ENCODE measurements around the gene HYAL4. TPM values are rescaled to one million over a fixed set of nuclear protein-coding genes. Genes with fewer than 3 reads are reported as not detected.
"Not testable (repeated sequence)": the region's sequence is repeated elsewhere in the genome, so short reads cannot be mapped to it uniquely, and the experiment has no call there.

HYAL4 gene
- total RNA-seq, 2 experiments from 2014 or later = not detected

GRCh38 chr7:123849855-123850254 is 4.9 kb downstream of the HYAL4 start:
- Mint-ChIP-seq H3K27me3 (ENCODE audit: low read depth) (peaks cover 2% of the 10 kb centered on the region), H3K4me3 (no peak overlapping the region), H3K4me1 (ENCODE audit: low read depth) (no peaks in the 10 kb centered on the region), H3K9me3 (ENCODE audit: insufficient read depth) (no peaks in the 10 kb centered on the region), H3K27ac (no peak overlapping the region), H3K36me3 (ENCODE audit: low read depth) (no peaks in the 10 kb centered on the region)
- no peak for DNase-seq
- ChIA-PET POLR2A (no interaction called here), CTCF (no interaction called here)
- ATAC-seq = no peak

DNA sequence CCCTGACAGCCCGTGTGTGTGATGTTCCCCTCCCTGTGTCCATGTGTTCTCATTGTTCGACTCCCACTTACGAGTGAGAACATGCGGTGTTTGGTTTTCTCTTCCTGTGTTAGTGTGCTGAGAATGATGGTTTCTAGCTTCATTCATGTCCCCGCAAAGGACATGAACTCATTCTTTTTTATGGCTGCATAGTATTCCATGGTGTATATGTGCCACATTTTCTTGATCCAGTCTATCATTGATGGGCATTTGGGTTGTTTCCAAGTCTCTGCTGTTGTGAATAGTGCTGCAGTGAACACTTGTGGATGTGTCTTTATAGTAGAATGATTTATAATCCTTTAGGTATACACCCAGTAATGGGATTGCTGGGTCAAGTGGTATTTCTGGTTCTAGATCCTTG is 6.4 kb downstream of the HYAL4 start:
- H3K4me1 Mint-ChIP-seq (ENCODE audit: low read depth); H3K36me3 Mint-ChIP-seq (ENCODE audit: low read depth); ATAC-seq; H3K27ac Mint-ChIP-seq; H3K9me3 Mint-ChIP-seq (ENCODE audit: insufficient read depth); CTCF ChIA-PET; H3K27me3 Mint-ChIP-seq (ENCODE audit: low read depth); POLR2A ChIA-PET; DNase-seq; H3K4me3 Mint-ChIP-seq: not testable (repeated sequence)

GRCh38 chr7:123854291-123854690 is 9.3 kb downstream of the HYAL4 start:
- ATAC-seq; H3K27me3 Mint-ChIP-seq (ENCODE audit: low read depth); H3K36me3 Mint-ChIP-seq (ENCODE audit: low read depth); H3K4me1 Mint-ChIP-seq (ENCODE audit: low read depth); H3K4me3 Mint-ChIP-seq; POLR2A ChIA-PET; H3K27ac Mint-ChIP-seq; H3K9me3 Mint-ChIP-seq (ENCODE audit: insufficient read depth); CTCF ChIA-PET; DNase-seq: not testable (repeated sequence)

DNA sequence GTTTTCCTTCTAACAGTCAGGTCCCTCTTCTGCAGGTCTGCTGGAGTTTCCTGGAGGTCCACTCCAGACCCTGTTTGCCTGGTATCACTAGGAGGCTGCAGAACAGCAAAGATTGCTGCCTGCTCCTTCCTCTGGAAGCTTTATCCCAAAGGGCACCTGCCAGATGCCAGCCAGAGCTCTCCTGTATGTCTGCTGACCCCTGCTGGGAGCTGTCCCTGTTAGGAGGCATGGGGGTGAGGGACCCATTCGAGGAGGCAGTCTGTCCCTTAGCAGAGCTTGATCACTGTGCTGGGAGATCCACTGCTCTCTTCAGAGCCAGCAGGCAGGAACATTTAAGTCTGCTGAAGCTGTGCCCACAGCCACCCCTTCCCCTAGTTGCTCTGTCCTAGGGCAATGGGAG is 11.5 kb downstream of the HYAL4 start:
- H3K9me3 Mint-ChIP-seq (ENCODE audit: insufficient read depth); DNase-seq; CTCF ChIA-PET; ATAC-seq; POLR2A ChIA-PET; H3K27me3 Mint-ChIP-seq (ENCODE audit: low read depth); H3K4me1 Mint-ChIP-seq (ENCODE audit: low read depth); H3K36me3 Mint-ChIP-seq (ENCODE audit: low read depth); H3K27ac Mint-ChIP-seq; H3K4me3 Mint-ChIP-seq: not testable (repeated sequence)

DNA sequence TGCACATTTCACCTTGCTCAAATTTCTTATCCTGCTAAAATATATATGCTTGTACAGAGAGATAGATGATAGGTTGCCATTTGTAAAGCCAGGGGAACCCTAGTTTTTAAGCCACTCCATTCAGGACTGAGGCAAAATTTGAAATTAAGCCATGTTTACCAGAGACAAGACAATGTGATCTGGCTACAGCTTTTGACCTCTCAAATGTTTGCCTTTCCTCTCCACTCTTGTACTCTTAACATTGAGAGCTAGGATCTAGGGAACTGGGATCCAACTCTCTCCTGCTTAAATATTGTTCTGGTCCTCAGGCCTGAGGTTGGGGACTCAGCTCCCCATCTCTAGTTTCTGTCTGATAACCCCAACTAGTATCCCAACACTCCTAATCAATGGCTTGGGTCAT is 15.9 kb downstream of the HYAL4 start:
- ATAC-seq (no peak), DNase-seq (no peak)
- POLR2A ChIA-PET = no interaction called here
- H3K36me3 Mint-ChIP-seq (ENCODE audit: low read depth) = no peaks in the 10 kb centered on the region
- no peak overlapping the region for H3K4me3 Mint-ChIP-seq
- no peak overlapping the region for H3K27ac Mint-ChIP-seq
- peaks cover 2% of the 10 kb centered on the region for H3K27me3 Mint-ChIP-seq (ENCODE audit: low read depth)
- no peaks in the 10 kb centered on the region for H3K4me1 Mint-ChIP-seq (ENCODE audit: low read depth)
- H3K9me3 Mint-ChIP-seq (ENCODE audit: insufficient read depth) = no peaks in the 10 kb centered on the region
- CTCF ChIA-PET = no interaction called here

DNA sequence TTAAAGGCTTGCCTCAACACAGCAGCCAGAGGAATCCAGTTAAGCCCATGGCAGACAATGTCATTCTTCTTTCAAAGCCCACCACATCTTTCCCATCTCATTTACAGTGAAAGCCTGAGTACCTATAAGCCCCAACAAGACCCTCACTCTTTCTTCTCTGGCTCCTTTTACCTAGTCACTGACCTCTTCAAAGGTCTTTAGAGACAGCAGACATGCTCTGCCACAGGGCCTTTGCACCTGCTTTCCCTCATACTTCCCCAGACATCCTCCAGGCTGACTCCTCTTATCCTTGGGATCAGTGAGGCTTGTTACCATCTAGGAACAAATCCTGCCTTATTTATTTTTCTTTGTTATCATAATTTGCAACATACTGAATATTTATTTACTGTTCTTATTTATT is 17.8 kb downstream of the HYAL4 start:
- Mint-ChIP-seq H3K4me1 (ENCODE audit: low read depth) (no peaks in the 10 kb centered on the region), H3K4me3 (no peak overlapping the region), H3K9me3 (ENCODE audit: insufficient read depth) (no peaks in the 10 kb centered on the region), H3K36me3 (ENCODE audit: low read depth) (no peaks in the 10 kb centered on the region), H3K27ac (no peak overlapping the region), H3K27me3 (ENCODE audit: low read depth) (peaks cover 2% of the 10 kb centered on the region)
- ATAC-seq (no peak), DNase-seq (no peak)
- ChIA-PET CTCF (no interaction called here), POLR2A (no interaction called here)

- no peaks in the 10 kb centered on the region for H3K4me1 Mint-ChIP-seq (ENCODE audit: low read depth)
- POLR2A ChIA-PET = no interaction called here
- H3K4me3 Mint-ChIP-seq = no peak overlapping the region
- CTCF ChIA-PET = interaction anchor here (1.4 to 3.9 kb wide), 2 partner anchors 65 to 162 kb away, joined by 3 to 51 read pairs; no protein-coding TSS in a partner anchor
- no peak overlapping the region for H3K27ac Mint-ChIP-seq
- no peaks in the 10 kb centered on the region for H3K9me3 Mint-ChIP-seq (ENCODE audit: insufficient read depth)
- H3K27me3 Mint-ChIP-seq (ENCODE audit: low read depth) = peaks cover 2% of the 10 kb centered on the region
- ATAC-seq (no peak), DNase-seq (no peak)
- no peaks in the 10 kb centered on the region for H3K36me3 Mint-ChIP-seq (ENCODE audit: low read depth)
Observed at GRCh38 chr7:123863461-123863860, 18.5 kb downstream of the HYAL4 start.

DNA sequence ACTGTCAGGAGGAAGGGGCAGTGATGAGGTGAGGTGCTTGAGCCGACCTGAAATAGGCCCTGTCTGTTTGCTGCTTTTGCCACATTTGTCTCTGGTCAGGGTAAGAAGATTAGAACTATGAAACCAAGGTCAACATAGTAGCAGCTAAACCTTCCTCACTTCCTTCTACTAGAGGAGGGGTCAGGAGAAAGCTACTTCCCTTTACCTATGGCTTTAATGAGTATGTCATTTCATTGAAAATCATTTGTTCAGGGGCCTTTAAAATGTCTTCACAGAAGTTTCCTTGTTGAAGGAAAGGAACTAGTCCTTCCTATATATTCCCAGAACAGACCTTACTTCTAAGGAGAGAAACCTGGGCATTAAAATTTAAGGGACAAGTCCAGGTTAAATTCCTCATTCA is 19.0 kb downstream of the HYAL4 start:
- POLR2A ChIA-PET = no interaction called here
- no peak for DNase-seq
- CTCF ChIA-PET = interaction anchor here (0.6 to 3.9 kb wide), 4 partner anchors 66 to 182 kb away, joined by 3 to 51 read pairs (median 8); no protein-coding TSS in a partner anchor
- Mint-ChIP-seq H3K9me3 (ENCODE audit: insufficient read depth) (no peaks in the 10 kb centered on the region), H3K27ac (no peak overlapping the region), H3K4me3 (no peak overlapping the region), H3K27me3 (ENCODE audit: low read depth) (peaks cover 2% of the 10 kb centered on the region), H3K4me1 (ENCODE audit: low read depth) (no peaks in the 10 kb centered on the region), H3K36me3 (ENCODE audit: low read depth) (no peaks in the 10 kb centered on the region)
- no peak for ATAC-seq

DNA sequence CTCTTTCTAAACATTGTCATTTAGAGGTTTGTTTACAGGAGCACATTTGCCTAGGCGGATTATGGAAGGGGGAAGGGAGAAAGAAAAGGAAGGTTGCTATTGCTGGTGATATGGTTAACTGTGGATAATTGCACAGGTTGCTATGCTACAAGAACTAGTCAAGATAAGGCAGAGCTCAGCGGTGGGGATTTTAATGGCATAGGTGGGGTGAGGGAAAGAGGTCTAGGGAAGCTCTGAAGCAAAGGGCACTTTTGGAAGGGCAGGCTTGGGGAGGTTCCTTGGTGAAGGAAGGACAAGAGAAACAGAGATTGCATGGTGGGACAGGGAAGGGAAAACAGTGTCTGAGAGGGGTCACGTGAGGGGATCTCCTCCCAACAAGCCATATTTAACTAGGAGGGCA is 19.5 kb downstream of the HYAL4 start:
- no peak overlapping the region for H3K4me3 Mint-ChIP-seq
- DNase-seq = no peak
- H3K4me1 Mint-ChIP-seq (ENCODE audit: low read depth) = no peaks in the 10 kb centered on the region
- no peaks in the 10 kb centered on the region for H3K36me3 Mint-ChIP-seq (ENCODE audit: low read depth)
- POLR2A ChIA-PET = no interaction called here
- ATAC-seq = no peak
- H3K27ac Mint-ChIP-seq = no peak overlapping the region
- H3K27me3 Mint-ChIP-seq (ENCODE audit: low read depth) = peaks cover 2% of the 10 kb centered on the region
- no peaks in the 10 kb centered on the region for H3K9me3 Mint-ChIP-seq (ENCODE audit: insufficient read depth)
- CTCF ChIA-PET = interaction anchor here (0.6 to 3.9 kb wide), 12 partner anchors 10 to 370 kb away, joined by 3 to 51 read pairs (median 4); no protein-coding TSS in a partner anchor

DNA sequence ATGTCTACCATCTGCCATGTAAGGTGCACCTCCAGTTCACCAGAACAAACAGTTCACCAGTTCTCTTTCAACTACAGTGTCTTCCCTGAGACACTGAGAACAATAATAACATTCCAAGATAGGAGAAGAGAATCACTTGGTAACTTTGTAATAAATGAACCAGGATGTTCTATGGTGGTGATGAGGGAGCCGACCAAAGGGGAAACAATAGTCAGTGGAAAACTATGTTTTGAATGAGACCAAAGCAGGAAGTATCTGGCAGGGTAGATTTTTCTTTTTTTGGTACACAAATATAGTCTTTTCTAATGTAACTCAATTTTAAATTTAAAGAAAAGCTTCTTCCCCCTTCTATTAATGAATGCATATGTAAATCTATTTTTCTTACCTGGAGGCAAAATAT is 20.0 kb downstream of the HYAL4 start:
- ChIA-PET POLR2A (no interaction called here), CTCF (interaction anchor here (0.7 to 3.9 kb wide), 16 partner anchors 9 to 371 kb away, joined by 3 to 51 read pairs (median 4); no protein-coding TSS in a partner anchor)
- Mint-ChIP-seq H3K36me3 (ENCODE audit: low read depth) (no peaks in the 10 kb centered on the region), H3K4me3 (no peak overlapping the region), H3K27ac (no peak overlapping the region), H3K27me3 (ENCODE audit: low read depth) (no peaks in the 10 kb centered on the region), H3K4me1 (ENCODE audit: low read depth) (no peaks in the 10 kb centered on the region), H3K9me3 (ENCODE audit: insufficient read depth) (no peaks in the 10 kb centered on the region)
- ATAC-seq (no peak), DNase-seq (no peak)

- H3K27me3 Mint-ChIP-seq (ENCODE audit: low read depth) = no peaks in the 10 kb centered on the region
- DNase-seq (peak; percentile 63), ATAC-seq (peak; percentile 79)
- H3K27ac Mint-ChIP-seq = no peak overlapping the region
- no peak overlapping the region for H3K4me3 Mint-ChIP-seq
- no peaks in the 10 kb centered on the region for H3K36me3 Mint-ChIP-seq (ENCODE audit: low read depth)
- H3K9me3 Mint-ChIP-seq (ENCODE audit: insufficient read depth) = no peaks in the 10 kb centered on the region
- ChIA-PET CTCF (interaction anchor here (0.7 to 3.9 kb wide), 18 partner anchors 9 to 371 kb away, joined by 3 to 51 read pairs (median 4); no protein-coding TSS in a partner anchor), POLR2A (no interaction called here)
- no peaks in the 10 kb centered on the region for H3K4me1 Mint-ChIP-seq (ENCODE audit: low read depth)
Observed at GRCh38 chr7:123865517-123866117, 20.6 kb downstream of the HYAL4 start.

DNA sequence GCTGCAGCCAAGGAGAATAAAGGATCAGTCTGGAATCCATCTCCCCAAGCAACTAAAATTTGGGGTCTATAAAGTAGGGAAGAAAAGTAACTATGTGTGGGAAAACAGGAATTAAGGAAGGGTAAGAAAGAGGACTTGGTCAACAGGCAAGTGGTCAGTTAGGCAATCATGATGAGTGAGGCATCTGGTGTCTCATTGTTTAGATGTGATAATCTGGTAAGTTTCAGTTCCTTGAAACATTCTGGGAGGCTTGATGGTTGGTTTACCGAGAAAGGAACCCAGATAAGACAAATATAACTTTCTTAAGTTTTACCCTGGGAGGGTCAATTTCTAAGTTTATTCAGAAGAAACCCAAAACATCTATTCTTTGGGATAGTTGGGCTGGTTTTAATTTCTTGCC is 22.3 kb downstream of the HYAL4 start:
- H3K4me3 Mint-ChIP-seq = no peak overlapping the region

More for the DNA sequence above, 22.3 kb downstream of the HYAL4 start:
- DNase-seq (no peak), ATAC-seq (no peak)
- Mint-ChIP-seq H3K4me1 (ENCODE audit: low read depth) (no peaks in the 10 kb centered on the region), H3K27ac (no peak overlapping the region), H3K27me3 (ENCODE audit: low read depth) (no peaks in the 10 kb centered on the region), H3K9me3 (ENCODE audit: insufficient read depth) (no peaks in the 10 kb centered on the region), H3K36me3 (ENCODE audit: low read depth) (no peaks in the 10 kb centered on the region)
- ChIA-PET CTCF (interaction anchor here (3.9 kb wide), 1 partner anchor 69 kb away, joined by 51 read pairs; no protein-coding TSS in a partner anchor), POLR2A (no interaction called here)

Data from activated CD8-positive, alpha-beta T cell treated with anti-CD3 and anti-CD28 coated beads, Interleukin-2, amount 10 ng/mL, durations not matched to agents 7 days and 5 days (primary cell).